Measurements from ENCODE around the gene YIPF7.

YIPF7 gene

DNA sequence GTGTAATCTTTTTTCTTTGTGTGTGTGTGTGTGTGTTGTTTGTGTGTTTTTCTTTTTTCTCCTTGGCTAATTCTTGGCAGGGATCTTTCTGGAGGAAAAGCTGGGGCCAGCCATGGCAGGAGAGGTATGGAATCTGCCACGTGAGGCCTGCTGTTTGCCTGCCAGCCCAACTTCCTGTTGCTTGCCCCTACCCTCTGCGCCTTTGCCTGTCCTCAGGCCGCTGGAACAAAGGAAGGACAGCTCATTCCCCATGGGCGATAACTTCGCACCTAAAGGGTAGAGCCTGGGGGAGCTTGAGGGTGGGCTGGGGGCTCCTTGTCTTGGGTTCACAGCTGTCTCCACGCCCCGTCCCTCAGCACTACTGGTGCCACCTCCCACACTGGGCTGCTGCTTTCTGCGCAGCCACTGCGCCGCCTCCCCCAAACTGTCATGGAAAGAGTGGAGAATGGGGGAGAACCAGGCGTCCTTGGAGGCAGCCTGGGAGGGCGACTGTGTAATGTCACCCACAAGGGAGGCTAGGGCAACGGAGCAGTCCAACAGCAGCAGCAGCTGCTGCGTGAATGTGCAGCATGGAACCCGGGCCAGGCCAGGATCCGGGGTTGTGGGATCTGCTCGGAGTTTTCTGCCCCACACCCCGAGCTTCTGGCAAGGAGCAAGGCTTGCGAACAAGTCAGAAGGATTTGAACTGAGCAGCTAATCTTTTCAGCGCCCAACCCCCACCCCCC lies 12.3 kb upstream of the YIPF7 start:
- no peak for DNase-seq (ENCODE audit: low read depth)
- Histone ChIP-seq H3K9me3 (ENCODE audit: control insufficient read depth, low read length) (no peaks in the 10 kb centered on the region), H3K27me3 (replicated peaks; ENCODE audit: control insufficient read depth, insufficient read depth, low read length) (no peaks in the 10 kb centered on the region), H3K4me1 (ENCODE audit: control insufficient read depth, insufficient read depth, low read length) (peaks cover 9% of the 10 kb centered on the region), H3K36me3 (ENCODE audit: control insufficient read depth, insufficient read depth, low read length, severe bottlenecking) (no peaks in the 10 kb centered on the region), H3K4me3 (ENCODE audit: low read length) (no peak overlapping the region), H3K9ac (ENCODE audit: low read length) (no peak overlapping the region)

GRCh38 chr4:44662623-44663005 lies 11.2 kb upstream of the YIPF7 start:
- H3K4me1 ChIP-seq (ENCODE audit: control insufficient read depth, insufficient read depth, low read length): peaks cover 9% of the 10 kb centered on the region
- no peak for DNase-seq (ENCODE audit: low read depth)
- H3K9me3 ChIP-seq (ENCODE audit: control insufficient read depth, low read length): no peaks in the 10 kb centered on the region
- H3K36me3 ChIP-seq (ENCODE audit: control insufficient read depth, insufficient read depth, low read length, severe bottlenecking): no peaks in the 10 kb centered on the region
- no peak overlapping the region for H3K4me3 ChIP-seq (ENCODE audit: low read length)
- no peak overlapping the region for H3K9ac ChIP-seq (ENCODE audit: low read length)
- H3K27me3 ChIP-seq (replicated peaks; ENCODE audit: control insufficient read depth, insufficient read depth, low read length): no peaks in the 10 kb centered on the region

DNA sequence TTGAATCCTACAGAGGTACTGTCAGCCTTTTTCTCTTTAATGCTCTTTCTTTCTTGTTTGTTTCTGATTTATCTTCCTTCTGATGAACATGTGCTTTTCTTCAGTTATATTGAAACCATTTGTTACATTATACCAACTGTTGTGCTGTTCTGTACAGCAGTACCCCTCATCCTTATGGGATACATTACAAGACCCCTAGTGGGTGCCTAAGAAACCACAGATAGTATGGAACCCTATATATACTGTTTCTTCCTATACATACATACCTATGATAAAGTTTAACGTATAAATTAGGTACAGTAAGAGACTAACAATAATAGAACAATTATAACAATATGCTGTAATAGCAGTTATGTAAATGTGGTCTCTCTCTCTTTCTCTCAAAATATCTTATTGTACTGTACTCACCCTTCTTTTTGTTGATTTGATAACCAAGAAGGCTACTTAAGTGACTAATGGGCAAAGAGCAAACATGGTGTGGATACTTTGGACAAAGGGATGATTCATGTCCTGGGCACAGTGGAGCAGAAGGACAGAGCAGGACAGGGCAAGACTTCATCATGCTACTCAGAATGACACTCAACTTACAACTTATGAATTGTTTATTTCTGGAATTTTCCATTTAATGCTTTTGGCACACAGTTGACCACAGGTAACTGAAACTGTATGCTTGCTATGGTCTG lies 10.7 kb upstream of the YIPF7 start:
- H3K27me3 ChIP-seq (replicated peaks; ENCODE audit: control insufficient read depth, insufficient read depth, low read length): no peaks in the 10 kb centered on the region
- H3K9me3 ChIP-seq (ENCODE audit: control insufficient read depth, low read length): no peaks in the 10 kb centered on the region
- H3K9ac ChIP-seq (ENCODE audit: low read length): no peak overlapping the region
- DNase-seq (ENCODE audit: low read depth): no peak
- peaks cover 9% of the 10 kb centered on the region for H3K4me1 ChIP-seq (ENCODE audit: control insufficient read depth, insufficient read depth, low read length)
- no peak overlapping the region for H3K4me3 ChIP-seq (ENCODE audit: low read length)
- no peaks in the 10 kb centered on the region for H3K36me3 ChIP-seq (ENCODE audit: control insufficient read depth, insufficient read depth, low read length, severe bottlenecking)

GRCh38 chr4:44660396-44660795 lies 9.0 kb upstream of the YIPF7 start:
- Histone ChIP-seq H3K4me3 (ENCODE audit: low read length) (no peak overlapping the region), H3K36me3 (ENCODE audit: control insufficient read depth, insufficient read depth, low read length, severe bottlenecking) (no peaks in the 10 kb centered on the region), H3K4me1 (ENCODE audit: control insufficient read depth, insufficient read depth, low read length) (peaks cover 9% of the 10 kb centered on the region), H3K27me3 (replicated peaks; ENCODE audit: control insufficient read depth, insufficient read depth, low read length) (no peaks in the 10 kb centered on the region), H3K9ac (ENCODE audit: low read length) (no peak overlapping the region), H3K9me3 (ENCODE audit: control insufficient read depth, low read length) (no peaks in the 10 kb centered on the region)
- DNase-seq (ENCODE audit: low read depth): no peak

GRCh38 chr4:44652002-44652401 lies 577 bp upstream of the YIPF7 start:
- H3K36me3 ChIP-seq (ENCODE audit: control insufficient read depth, insufficient read depth, low read length, severe bottlenecking): no peaks in the 10 kb centered on the region
- H3K4me3 ChIP-seq (ENCODE audit: low read length): no peak overlapping the region
- H3K9me3 ChIP-seq (ENCODE audit: control insufficient read depth, low read length): no peaks in the 10 kb centered on the region
- H3K4me1 ChIP-seq (ENCODE audit: control insufficient read depth, insufficient read depth, low read length): peaks cover 13% of the 10 kb centered on the region
- no peaks in the 10 kb centered on the region for H3K27me3 ChIP-seq (replicated peaks; ENCODE audit: control insufficient read depth, insufficient read depth, low read length)
- DNase-seq (ENCODE audit: low read depth): no peak
- no peak overlapping the region for H3K9ac ChIP-seq (ENCODE audit: low read length)

DNA sequence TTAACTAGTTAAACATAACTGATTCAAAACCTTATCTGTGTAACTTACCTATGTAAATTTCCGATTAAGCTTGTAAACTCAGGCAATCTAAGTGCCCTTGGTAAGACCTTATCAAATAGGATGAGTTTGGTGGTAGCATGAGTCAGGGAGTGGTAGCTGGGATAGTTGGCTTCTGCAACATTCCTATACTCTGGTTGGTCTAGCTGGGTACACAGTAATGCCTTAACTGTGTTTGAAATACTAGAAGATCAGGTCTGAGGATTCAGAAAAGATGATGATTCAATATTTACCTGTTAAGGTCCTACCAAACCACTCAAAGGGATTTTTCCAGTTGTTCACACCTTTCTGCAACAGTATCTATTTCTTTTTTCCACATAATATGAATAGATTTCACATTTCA lies 5.3 kb downstream of the YIPF7 start:
- no peaks in the 10 kb centered on the region for H3K4me1 ChIP-seq (ENCODE audit: control insufficient read depth, insufficient read depth, low read length)
- no peak overlapping the region for H3K4me3 ChIP-seq (ENCODE audit: low read length)
- peaks cover 6% of the 10 kb centered on the region for H3K9me3 ChIP-seq (ENCODE audit: control insufficient read depth, low read length)
- DNase-seq (ENCODE audit: low read depth): no peak
- no peaks in the 10 kb centered on the region for H3K27me3 ChIP-seq (replicated peaks; ENCODE audit: control insufficient read depth, insufficient read depth, low read length)
- no peak overlapping the region for H3K9ac ChIP-seq (ENCODE audit: low read length)
- no peaks in the 10 kb centered on the region for H3K36me3 ChIP-seq (ENCODE audit: control insufficient read depth, insufficient read depth, low read length, severe bottlenecking)

- no peaks in the 10 kb centered on the region for H3K36me3 ChIP-seq (ENCODE audit: control insufficient read depth, insufficient read depth, low read length, severe bottlenecking)
- H3K4me1 ChIP-seq (ENCODE audit: control insufficient read depth, insufficient read depth, low read length): no peaks in the 10 kb centered on the region
- H3K9me3 ChIP-seq (ENCODE audit: control insufficient read depth, low read length): no peaks in the 10 kb centered on the region
- no peak overlapping the region for H3K4me3 ChIP-seq (ENCODE audit: low read length)
- H3K9ac ChIP-seq (ENCODE audit: low read length): no peak overlapping the region
- H3K27me3 ChIP-seq (replicated peaks; ENCODE audit: control insufficient read depth, insufficient read depth, low read length): peaks cover 3% of the 10 kb centered on the region
- no peak for DNase-seq (ENCODE audit: low read depth)
Observed at GRCh38 chr4:44638091-44638490, 13.3 kb downstream of the YIPF7 start.

- Histone ChIP-seq H3K4me3 (ENCODE audit: low read length) (no peak overlapping the region), H3K9ac (ENCODE audit: low read length) (no peak overlapping the region), H3K27me3 (replicated peaks; ENCODE audit: control insufficient read depth, insufficient read depth, low read length) (peaks cover 3% of the 10 kb centered on the region), H3K9me3 (ENCODE audit: control insufficient read depth, low read length) (no peaks in the 10 kb centered on the region), H3K4me1 (ENCODE audit: control insufficient read depth, insufficient read depth, low read length) (no peaks in the 10 kb centered on the region), H3K36me3 (ENCODE audit: control insufficient read depth, insufficient read depth, low read length, severe bottlenecking) (no peaks in the 10 kb centered on the region)
- no peak for DNase-seq (ENCODE audit: low read depth)
Observed at GRCh38 chr4:44632733-44633132, 18.7 kb downstream of the YIPF7 start.

GRCh38 chr4:44632089-44632488 lies 19.3 kb downstream of the YIPF7 start:
- Histone ChIP-seq H3K27me3 (replicated peaks; ENCODE audit: control insufficient read depth, insufficient read depth, low read length) (peaks cover 3% of the 10 kb centered on the region), H3K4me3 (ENCODE audit: low read length) (no peak overlapping the region), H3K9me3 (ENCODE audit: control insufficient read depth, low read length) (no peaks in the 10 kb centered on the region), H3K9ac (ENCODE audit: low read length) (no peak overlapping the region), H3K36me3 (ENCODE audit: control insufficient read depth, insufficient read depth, low read length, severe bottlenecking) (no peaks in the 10 kb centered on the region), H3K4me1 (ENCODE audit: control insufficient read depth, insufficient read depth, low read length) (no peaks in the 10 kb centered on the region)
- peak; percentile 1 for DNase-seq (ENCODE audit: low read depth)

- peak; percentile 75 for DNase-seq (ENCODE audit: low read depth)
- no peaks in the 10 kb centered on the region for H3K9me3 ChIP-seq (ENCODE audit: control insufficient read depth, low read length)
- no peaks in the 10 kb centered on the region for H3K4me1 ChIP-seq (ENCODE audit: control insufficient read depth, insufficient read depth, low read length)
- H3K27me3 ChIP-seq (replicated peaks; ENCODE audit: control insufficient read depth, insufficient read depth, low read length): no peaks in the 10 kb centered on the region
- H3K36me3 ChIP-seq (ENCODE audit: control insufficient read depth, insufficient read depth, low read length, severe bottlenecking): no peaks in the 10 kb centered on the region
- no peak overlapping the region for H3K4me3 ChIP-seq (ENCODE audit: low read length)
- no peak overlapping the region for H3K9ac ChIP-seq (ENCODE audit: low read length)
Observed at GRCh38 chr4:44629280-44629866, 22.1 kb downstream of the YIPF7 start.

DNA sequence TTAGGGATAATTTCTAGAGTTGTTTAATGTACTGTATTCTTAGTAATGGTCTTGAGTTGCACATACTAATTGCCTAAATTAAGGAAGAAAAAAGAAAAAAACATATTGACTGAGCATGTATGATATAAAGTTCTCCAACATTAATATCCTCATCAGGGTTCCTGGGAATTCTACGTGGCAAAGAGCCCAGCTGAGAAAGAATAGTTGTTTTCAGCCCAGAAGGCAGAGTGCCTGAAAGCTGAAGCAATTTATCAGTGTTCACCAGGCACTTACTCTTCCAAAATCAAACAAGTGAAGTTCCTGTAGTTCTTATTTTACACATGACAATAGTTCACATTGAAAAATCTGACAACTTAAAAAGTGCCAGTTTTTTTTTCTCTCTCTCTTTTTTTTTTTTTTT lies 27.7 kb downstream of the YIPF7 start:
- Histone ChIP-seq H3K4me3 (ENCODE audit: low read length) (no peak overlapping the region), H3K9ac (ENCODE audit: low read length) (no peak overlapping the region), H3K4me1 (ENCODE audit: control insufficient read depth, insufficient read depth, low read length) (peaks cover 4% of the 10 kb centered on the region), H3K27me3 (replicated peaks; ENCODE audit: control insufficient read depth, insufficient read depth, low read length) (no peaks in the 10 kb centered on the region), H3K36me3 (ENCODE audit: control insufficient read depth, insufficient read depth, low read length, severe bottlenecking) (no peaks in the 10 kb centered on the region), H3K9me3 (ENCODE audit: control insufficient read depth, low read length) (no peaks in the 10 kb centered on the region)
- no peak for DNase-seq (ENCODE audit: low read depth)

Data from adipocyte (in vitro differentiated cells).